SU-DHL-6 (cell line): Measurements from ENCODE around the gene FABP3.

Experiments used
- CTCF ChIP-seq: fragments of 200-600 bp; sonication (generic); IDR thresholded peaks from one replicate; pipeline ENCODE4 v1.5.1; 2017; ENCODE audit warnings: antibody characterized with exemption, mild to moderate bottlenecking, low read length, moderate library complexity; ENCODE audit not compliant: insufficient read depth, poor library complexity, severe bottlenecking
- EZH2phosphoT487 ChIP-seq: fragments of 200-600 bp; sonication (generic), shearing (Covaris generic); conservative IDR thresholded peaks from 2 replicates; pipeline ENCODE4 v1.6.1; 2018; ENCODE audit warnings: mild to moderate bottlenecking, antibody characterized with exemption, low read length, moderate library complexity, mixed read lengths

- no peak for TF ChIP-seq CTCF
- TF ChIP-seq EZH2phosphoT487: no peak
These were observed 5.1 kb upstream of the FABP3 start for GRCh38 chr1:31378001-31378400.
